HepG2 (cell line): Measurements from ENCODE around the gene ALG5. TPM values are rescaled to one million over a fixed set of nuclear protein-coding genes. Genes with fewer than 3 reads are reported as not detected.

Experiments
- ASH2L ChIP-seq: fragments of 300-600, 200-600 bp; sonication (generic); IDR thresholded peaks from 2 replicates; pipeline ENCODE4 v1.7.0; 2017; ENCODE audit warnings: low read depth, mild to moderate bottlenecking, moderate library complexity, mixed read lengths, low read length; ENCODE audit not compliant: insufficient read length
- ATF7 ChIP-seq, 2 experiments: fragments of 450-650 bp in 1 of 2; sonication (generic) in 1 of 2; formaldehyde crosslinking in 1 of 2; IDR thresholded peaks; 2 replicates each; pipeline versions ENCODE4 v1.4.0 to v1.6.1; 2016 to 2020; ENCODE audit warnings: antibody characterized with exemption in 1 of 2, mild to moderate bottlenecking in 1 of 2, missing genetic modification reagents in 1 of 2
- ERF ChIP-seq: IDR thresholded peaks from 2 replicates; pipeline ENCODE4 v1.6.1; 2018; ENCODE audit warnings: missing biosample characterization, missing genetic modification reagents
- FUBP1 ChIP-seq: sonication (generic); formaldehyde crosslinking; IDR thresholded peaks from 2 replicates; pipeline ENCODE4 v1.5.1; 2020; ENCODE audit warnings: missing genetic modification reagents, mild to moderate bottlenecking, borderline replicate concordance
- GPN1 ChIP-seq: sonication (generic); formaldehyde crosslinking; IDR thresholded peaks from 2 replicates; pipeline ENCODE4 v1.5.1; 2020; ENCODE audit warnings: missing genetic modification reagents, borderline replicate concordance
- GRHL1 ChIP-seq: sonication (generic); formaldehyde crosslinking; conservative IDR thresholded peaks from 2 replicates; pipeline ENCODE4 v1.8.0; 2022; ENCODE audit warnings: missing genetic modification reagents
- IRX3 ChIP-seq: sonication (generic); formaldehyde crosslinking; IDR thresholded peaks from 2 replicates; pipeline ENCODE4 v1.8.1; 2023; ENCODE audit warnings: mild to moderate bottlenecking, low read depth, missing genetic modification reagents, borderline replicate concordance
- KDM2A ChIP-seq: sonication (generic); formaldehyde crosslinking; IDR thresholded peaks from 2 replicates; pipeline ENCODE4 v1.4.0; 2020; ENCODE audit warnings: low read depth, missing genetic modification reagents, borderline replicate concordance
- MBD4 ChIP-seq: IDR thresholded peaks from 2 replicates; pipeline ENCODE4 v1.6.1; 2012; ENCODE audit warnings: low read length, inconsistent platforms, borderline replicate concordance
- MIXL1 ChIP-seq: IDR thresholded peaks from 2 replicates; pipeline ENCODE4 v1.6.1; 2016
- RERE ChIP-seq: IDR thresholded peaks from 2 replicates; pipeline ENCODE4 v1.6.1; 2016; ENCODE audit warnings: low read depth, missing genetic modification reagents, missing compliant biosample characterization
- RFX5 ChIP-seq: IDR thresholded peaks from 2 replicates; pipeline ENCODE4 v1.6.1; 2011; ENCODE audit warnings: low read depth, low read length, improper control_type of control experiment
- ZFAT ChIP-seq: sonication (generic); formaldehyde crosslinking; conservative IDR thresholded peaks from 2 replicates; pipeline ENCODE4 v1.8.1; 2023; ENCODE audit warnings: missing genetic modification reagents, inconsistent platforms
- ZMYM3 ChIP-seq: sonication (generic); formaldehyde crosslinking; IDR thresholded peaks from 2 replicates; pipeline ENCODE4 v1.5.1; 2020; ENCODE audit warnings: mild to moderate bottlenecking, missing genetic modification reagents
- ZNF160 ChIP-seq: sonication (generic); formaldehyde crosslinking; IDR thresholded peaks from 2 replicates; pipeline ENCODE4 v1.8.0; 2022; ENCODE audit warnings: mild to moderate bottlenecking, inconsistent platforms, missing genetic modification reagents
- ZNF446 ChIP-seq: sonication (generic); formaldehyde crosslinking; IDR thresholded peaks from 2 replicates; pipeline ENCODE4 v1.5.0; 2020; ENCODE audit warnings: mild to moderate bottlenecking, missing genetic modification reagents
- ZNF770 ChIP-seq: sonication (generic); formaldehyde crosslinking; IDR thresholded peaks from 2 replicates; pipeline ENCODE4 v1.5.0; 2020; ENCODE audit warnings: mild to moderate bottlenecking, missing genetic modification reagents
- polyA plus RNA-seq, 8 experiments: library from polyadenylated mRNA; depleted of rRNA in 3 of 8; stranded (reverse) in 7 of 8; unstranded in 1 of 8; fragments of >200 nt; fragmentation: Illumina TruSeq in 4 of 8; extraction: Trizol in 4 of 8; gene quantifications; 2 replicates each; pipeline versions ENCODE4 v1.2.1 to v1.2.3, GENCODE V29; 2011 to 2016; ENCODE audit warnings: low read depth in 4 of 8, missing spikeins in 1 of 8, mixed read lengths in 1 of 8; ENCODE audit not compliant: insufficient read depth in 1 of 8
- total RNA-seq, 5 experiments: library from RNA; depleted of rRNA; stranded (reverse); fragments of >200 nt; fragmentation: Illumina TruSeq; extraction: Trizol; gene quantifications; 2 replicates each; pipeline ENCODE4 v1.2.3, GENCODE V29; 2016; ENCODE audit warnings: low read depth in 1 of 5

Gene ALG5
- total and polyA plus RNA-seq, 2 of the 13 experiments (the other 11 are each of a cell fraction or from before 2014, with no cell fraction given) = 27.8 to 51.1 TPM

GRCh38 chr13:36919171-36919832, 79.8 kb downstream of the ALG5 start (continued):
- TF ChIP-seq RERE (CRISPR knock-in tag) (no peak), ASH2L (peak; percentile 73), GRHL1 (no peak), ZFAT (no peak), ZMYM3 (no peak), MBD4 (no peak), ZNF770 (CRISPR knock-in tag) (no peak), ZNF160 (CRISPR knock-in tag) (no peak), GPN1 (CRISPR knock-in tag) (no peak), KDM2A (CRISPR knock-in tag) (peak; percentile 22; the same call in 1 of the 2 replicates), MIXL1 (CRISPR knock-in tag) (no peak), IRX3 (CRISPR knock-in tag) (no peak), RFX5 (no peak), ERF (CRISPR knock-in tag) (no peak), ATF7 (IDR thresholded peaks at IDR 0.05) (no peak), ATF7 (CRISPR knock-in tag; IDR thresholded peaks at IDR 0.05) (no peak), ZNF446 (no peak), FUBP1 (CRISPR knock-in tag) (no peak)
